T-cell (primary cell): ENCODE results near the gene KSR2. TPM values are rescaled to one million over a fixed set of nuclear protein-coding genes. Genes with fewer than 3 reads are reported as not detected.

Source experiments
- ATAC-seq, 4 experiments: fragments of 200-7000 bp in 3 of 4; fragments of 150-1000 bp in 1 of 4; cut with Tn5 transposase; replicated peaks in 1 of 4; 1 replicate in 3 of 4; 2 replicates in 1 of 4; pipeline ENCODE4 v1.10.0; 2021; ENCODE audit warnings: moderate library complexity in 3 of 4, mild to moderate bottlenecking in 2 of 4, moderate number of reproducible peaks in 1 of 4
- CTCF ChIA-PET, 2 donors: fragments of 300-600 bp; sonication (Branson Sonifier 250); formaldehyde crosslinking; loops; one replicate each; lab custom pipeline; 2022; ENCODE audit warnings: antibody characterized with exemption in 2 of 2; lab: Charles Lee
- POLR2A ChIA-PET, 2 donors: fragments of 300-600 bp; sonication (Branson Sonifier 250); formaldehyde crosslinking; loops; one replicate each; lab custom pipeline; 2022; ENCODE audit warnings: antibody characterized with exemption in 2 of 2; lab: Charles Lee
- DNase-seq, 35 experiments: peaks; one replicate each; pipeline versions ENCODE4 v3.0.0 to v3.0.0-alpha.2; 2013 to 2023
- H3K27ac ChIP-seq: one replicate; pipeline ENCODE4 v1.5.1; 2013; ENCODE audit warnings: low read length
- H3K27me3 ChIP-seq, 2 experiments: replicated peaks in 1 of 2; 1 replicate in 1 of 2; 2 replicates in 1 of 2; pipeline versions ENCODE4 v1.6.1 to v1.7.0; 2013; ENCODE audit warnings: low read length in 1 of 2, mixed read lengths in 1 of 2; ENCODE audit not compliant: control insufficient read depth in 2 of 2, insufficient read depth in 2 of 2; ENCODE audit errors: extremely low read depth in 1 of 2
- H3K36me3 ChIP-seq, 2 donors: 1 replicate in 1 of 2; 2 replicates in 1 of 2; pipeline versions ENCODE4 v1.6.1 to v1.7.0; 2013; ENCODE audit warnings: low read length in 1 of 2; ENCODE audit not compliant: control insufficient read depth in 2 of 2, insufficient read depth in 1 of 2; ENCODE audit errors: extremely low read depth in 1 of 2
- H3K4me1 ChIP-seq, 2 experiments: 1 replicate in 1 of 2; 2 replicates in 1 of 2; pipeline versions ENCODE4 v1.6.1 to v1.7.0; 2013; ENCODE audit warnings: low read length in 2 of 2, mixed read lengths in 1 of 2; ENCODE audit not compliant: insufficient read depth in 2 of 2, control insufficient read depth in 1 of 2; ENCODE audit errors: extremely low read depth in 1 of 2
- H3K4me3 ChIP-seq, 2 donors: 1 replicate in 1 of 2; 2 replicates in 1 of 2; pipeline versions ENCODE4 v1.5.1 to v1.7.0; 2013; ENCODE audit warnings: mild to moderate bottlenecking in 2 of 2, low read length in 1 of 2, moderate library complexity in 1 of 2; ENCODE audit not compliant: control insufficient read depth in 1 of 2; ENCODE audit errors: extremely low read depth in 1 of 2
- H3K9me3 ChIP-seq: 2 replicates; pipeline ENCODE4 v1.7.0; 2013
- H3K27ac Mint-ChIP-seq, 2 donors: one replicate each; pipeline ENCODE4 v1.8.0; 2020 to 2021; ENCODE audit warnings: mild to moderate bottlenecking in 2 of 2, mixed read lengths in 2 of 2
- H3K27me3 Mint-ChIP-seq, 2 donors: one replicate each; pipeline ENCODE4 v1.8.0; 2021 to 2022; ENCODE audit warnings: mixed read lengths in 2 of 2
- H3K36me3 Mint-ChIP-seq: one replicate; pipeline ENCODE4 v1.8.0; 2021; ENCODE audit warnings: mixed read lengths
- H3K4me1 Mint-ChIP-seq, 3 donors: one replicate each; pipeline ENCODE4 v1.8.0; 2020 to 2022; ENCODE audit warnings: mixed read lengths in 3 of 3, mild to moderate bottlenecking in 1 of 3
- H3K4me3 Mint-ChIP-seq, 3 donors: one replicate each; pipeline ENCODE4 v1.8.0; 2020 to 2022; ENCODE audit warnings: mild to moderate bottlenecking in 3 of 3, mixed read lengths in 3 of 3, moderate library complexity in 3 of 3
- H3K9me3 Mint-ChIP-seq, 3 donors: one replicate each; pipeline ENCODE4 v1.8.0; 2020 to 2022; ENCODE audit warnings: mixed read lengths in 3 of 3
- WGBS: methylation state at CpG from one replicate; pipeline ENCODE4 v1.1.5; 2013; ENCODE audit warnings: missing lambda C conversion rate; ENCODE audit not compliant: insufficient coverage; 5-methylcytosine and 5-hydroxymethylcytosine counted together
- total RNA-seq, 35 experiments: library from RNA in 6 of 35; stranded (reverse) in 6 of 35; fragments of 120-200 nt in 1 of 35; gene quantifications; one replicate each; pipeline versions ENCODE4 v1.2.1 to v1.2.4 and lab custom pipeline; 2013 to 2026

KSR2 gene
- total RNA-seq, 5 donors from 2014 or later (not counting 1 experiment from before 2014, with no cell fraction given), result 0.03 to 0.10 (median 0.06) TPM

DNA sequence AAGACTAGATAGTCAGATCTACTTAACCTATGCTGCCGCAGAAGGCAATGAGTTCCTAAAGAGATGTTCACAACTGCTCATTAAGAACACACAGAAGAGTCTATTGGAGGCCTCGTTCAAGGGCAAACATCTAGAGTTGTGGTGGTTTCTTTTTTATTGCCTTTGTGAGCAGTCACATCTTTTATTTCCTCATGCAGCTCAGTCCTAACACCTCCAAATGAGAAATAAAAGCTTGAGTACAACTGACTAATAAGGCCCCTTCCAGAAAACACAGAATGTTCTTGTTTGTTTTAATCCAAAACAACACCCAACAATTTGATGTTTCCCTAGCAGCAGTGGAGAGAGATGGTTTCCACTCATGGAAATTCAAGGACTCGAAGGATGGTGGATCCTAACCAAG lies 483.9 kb downstream of the KSR2 start:
- ChIA-PET POLR2A (no interaction called here), CTCF (no interaction called here)
- Histone ChIP-seq H3K27ac (no peak overlapping the region), H3K36me3 (no peaks in the 10 kb centered on the region), H3K27me3 (no peaks in the 10 kb centered on the region), H3K9me3 (no peaks in the 10 kb centered on the region), H3K4me3 (no peak overlapping the region), H3K4me1 (no peaks in the 10 kb centered on the region)
- no peaks in the 10 kb centered on the region for H3K4me1 Mint-ChIP-seq
- peaks cover 0 to 2% of the 10 kb centered on the region in 2 donors for H3K27me3 Mint-ChIP-seq
- H3K9me3 Mint-ChIP-seq, result peaks cover 0 to 7% (median 2%) of the 10 kb centered on the region in 3 donors
- ATAC-seq, result no peak
- H3K4me3 Mint-ChIP-seq, result no peak overlapping the region
- WGBS, result 90% methylated on average over 1 of the region's 3 CpGs
- H3K36me3 Mint-ChIP-seq, result no peaks in the 10 kb centered on the region
- no peak for DNase-seq
- no peak overlapping the region for H3K27ac Mint-ChIP-seq

- ChIA-PET POLR2A (no interaction called here), CTCF (no interaction called here)
- 84% methylated on average over 3 of the region's 5 CpGs for WGBS
- Mint-ChIP-seq H3K4me3 (no peak overlapping the region), H3K27ac (no peak overlapping the region), H3K9me3 (peaks cover 0 to 7% (median 2%) of the 10 kb centered on the region in 3 donors), H3K36me3 (no peaks in the 10 kb centered on the region), H3K27me3 (peaks cover 0 to 4% of the 10 kb centered on the region in 2 donors), H3K4me1 (no peaks in the 10 kb centered on the region)
- H3K36me3 ChIP-seq, result no peaks in the 10 kb centered on the region
- no peaks in the 10 kb centered on the region for H3K9me3 ChIP-seq
- H3K27me3 ChIP-seq, result peaks cover 0 to 4% of the 10 kb centered on the region in 2 experiments
- DNase-seq, result no peak
- H3K4me1 ChIP-seq, result no peaks in the 10 kb centered on the region
- no peak overlapping the region for H3K27ac ChIP-seq
- H3K4me3 ChIP-seq, result no peak overlapping the region
- no peak for ATAC-seq
Observed at GRCh38 chr12:117483501-117483900, 485.3 kb downstream of the KSR2 start.

GRCh38 chr12:117481470-117481869 lies 487.3 kb downstream of the KSR2 start:
- no peak overlapping the region for H3K27ac Mint-ChIP-seq
- H3K4me1 ChIP-seq, result no peaks in the 10 kb centered on the region
- CTCF ChIA-PET, result interaction anchor here in 1 of 2 donors (0.6 kb wide), 1 partner anchor 105 kb away, joined by 6 read pairs; no protein-coding TSS in a partner anchor
- H3K9me3 ChIP-seq, result no peaks in the 10 kb centered on the region
- H3K9me3 Mint-ChIP-seq, result peaks cover 0 to 4% (median 2%) of the 10 kb centered on the region in 3 donors
- no peaks in the 10 kb centered on the region for H3K36me3 Mint-ChIP-seq
- H3K4me3 ChIP-seq, result no peak overlapping the region
- peaks cover 0 to 4% of the 10 kb centered on the region in 2 donors for H3K27me3 Mint-ChIP-seq
- no peaks in the 10 kb centered on the region for H3K36me3 ChIP-seq
- no peak overlapping the region for H3K4me3 Mint-ChIP-seq
- no peak for DNase-seq
- no peak for ATAC-seq
- H3K4me1 Mint-ChIP-seq, result no peaks in the 10 kb centered on the region
- POLR2A ChIA-PET, result no interaction called here
- peaks cover 0 to 4% of the 10 kb centered on the region in 2 experiments for H3K27me3 ChIP-seq
- no peak overlapping the region for H3K27ac ChIP-seq
- 100% methylated on average over 1 of the region's 1 CpG for WGBS

- ATAC-seq, result no peak
Observed at GRCh38 chr12:117476341-117476740, 492.4 kb downstream of the KSR2 start.

GRCh38 chr12:117473856-117474255 lies 494.9 kb downstream of the KSR2 start:
- peaks cover 0 to 3% of the 10 kb centered on the region in 2 donors for H3K27me3 Mint-ChIP-seq
- Histone ChIP-seq H3K36me3 (no peaks in the 10 kb centered on the region), H3K4me3 (no peak overlapping the region), H3K27me3 (no peaks in the 10 kb centered on the region), H3K27ac (no peak overlapping the region), H3K9me3 (no peaks in the 10 kb centered on the region), H3K4me1 (no peaks in the 10 kb centered on the region)
- WGBS, result no CpG with 5 or more reads among the region's 3 CpGs
- no peak for ATAC-seq
- H3K9me3 Mint-ChIP-seq, result peaks cover 4% of the 10 kb centered on the region in 3 donors
- no peaks in the 10 kb centered on the region for H3K4me1 Mint-ChIP-seq
- CTCF ChIA-PET, result no interaction called here
- no peaks in the 10 kb centered on the region for H3K36me3 Mint-ChIP-seq
- POLR2A ChIA-PET, result no interaction called here
- no peak overlapping the region for H3K4me3 Mint-ChIP-seq
- DNase-seq, result no peak
- no peak overlapping the region for H3K27ac Mint-ChIP-seq

More at GRCh38 chr12:117476341-117476740, 492.4 kb downstream of the KSR2 start:
- H3K9me3 ChIP-seq, result no peaks in the 10 kb centered on the region
- POLR2A ChIA-PET, result no interaction called here
- peaks cover 0 to 4% of the 10 kb centered on the region in 2 experiments for H3K27me3 ChIP-seq
- no peaks in the 10 kb centered on the region for H3K4me1 Mint-ChIP-seq
- H3K36me3 Mint-ChIP-seq, result no peaks in the 10 kb centered on the region
- CTCF ChIA-PET, result no interaction called here
- H3K27ac Mint-ChIP-seq, result no peak overlapping the region
- DNase-seq, result no peak
- peaks cover 0 to 6% (median 4%) of the 10 kb centered on the region in 3 donors for H3K9me3 Mint-ChIP-seq
- H3K27ac ChIP-seq, result no peak overlapping the region
- H3K4me3 ChIP-seq, result no peak overlapping the region
- WGBS, result 88% methylated on average over 6 of the region's 7 CpGs
- H3K4me1 ChIP-seq, result no peaks in the 10 kb centered on the region
- no peaks in the 10 kb centered on the region for H3K36me3 ChIP-seq
- H3K4me3 Mint-ChIP-seq, result no peak overlapping the region
- peaks cover 3 to 4% of the 10 kb centered on the region in 2 donors for H3K27me3 Mint-ChIP-seq

- Histone ChIP-seq H3K4me3 (no peak overlapping the region), H3K27me3 (no peaks in the 10 kb centered on the region), H3K36me3 (no peaks in the 10 kb centered on the region), H3K27ac (no peak overlapping the region), H3K9me3 (no peaks in the 10 kb centered on the region), H3K4me1 (no peaks in the 10 kb centered on the region)
- DNase-seq (no peak), ATAC-seq (no peak)
- Mint-ChIP-seq H3K27me3 (peaks cover 0 to 3% of the 10 kb centered on the region in 2 donors), H3K4me1 (no peaks in the 10 kb centered on the region), H3K9me3 (peaks cover 4% of the 10 kb centered on the region in 3 donors), H3K36me3 (no peaks in the 10 kb centered on the region), H3K4me3 (no peak overlapping the region), H3K27ac (no peak overlapping the region)
- CTCF ChIA-PET, result no interaction called here
- POLR2A ChIA-PET, result no interaction called here
- 0% methylated on average over 3 of the region's 5 CpGs for WGBS
Observed at GRCh38 chr12:117472983-117473382, 495.8 kb downstream of the KSR2 start.

DNA sequence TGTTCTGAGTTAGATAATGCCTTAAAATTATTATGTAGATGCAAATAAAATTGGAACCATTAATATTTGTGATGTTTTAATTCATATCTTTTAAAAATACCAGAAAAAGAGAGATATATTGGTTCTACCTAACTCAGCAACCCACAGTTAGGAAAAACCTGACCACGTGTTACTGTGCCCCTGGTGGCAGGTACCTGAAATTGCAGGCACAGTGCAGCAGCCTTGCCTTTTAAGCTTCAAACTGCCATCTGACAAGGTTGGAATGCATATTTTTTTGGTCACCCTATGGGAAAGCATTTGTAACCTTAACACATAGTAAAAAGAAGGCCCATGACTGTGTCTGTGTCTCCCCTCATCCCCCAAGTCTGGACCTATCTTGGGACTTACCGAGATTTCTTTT lies 498.0 kb downstream of the KSR2 start:
- CTCF ChIA-PET, result no interaction called here
- peaks cover 4% of the 10 kb centered on the region in 3 donors for H3K9me3 Mint-ChIP-seq
- H3K4me3 Mint-ChIP-seq, result no peak overlapping the region
- DNase-seq (no peak), ATAC-seq (no peak)
- H3K9me3 ChIP-seq, result no peaks in the 10 kb centered on the region
- WGBS, result no CpG with 5 or more reads among the region's 2 CpGs
- POLR2A ChIA-PET, result no interaction called here
- no peak overlapping the region for H3K27ac Mint-ChIP-seq
- H3K36me3 ChIP-seq, result no peaks in the 10 kb centered on the region
- no peaks in the 10 kb centered on the region for H3K4me1 Mint-ChIP-seq
- no peak overlapping the region for H3K27ac ChIP-seq
- no peaks in the 10 kb centered on the region for H3K36me3 Mint-ChIP-seq
- H3K4me3 ChIP-seq, result no peak overlapping the region
- peaks cover 0 to 3% of the 10 kb centered on the region in 2 donors for H3K27me3 Mint-ChIP-seq
- H3K27me3 ChIP-seq, result no peaks in the 10 kb centered on the region
- no peaks in the 10 kb centered on the region for H3K4me1 ChIP-seq
